HG03039 (cell line): Measurements from ENCODE around the gene MATK.

Source experiments
- ATAC-seq: cut with Tn5 transposase; IDR thresholded peaks from one replicate; pipeline ENCODE4 v1.9.1; 2021; ENCODE audit warnings: mild to moderate bottlenecking, moderate library complexity; ENCODE audit not compliant: unreplicated experiment

The MATK gene

GRCh38 chr19:3792114-3792513 is 5.9 kb upstream of the MATK start:
- ATAC-seq, result no peak

GRCh38 chr19:3790941-3791340 is 4.8 kb upstream of the MATK start:
- ATAC-seq, result no peak

GRCh38 chr19:3790209-3790734 is 4.1 kb upstream of the MATK start:
- no peak for ATAC-seq

GRCh38 chr19:3788996-3789778 is 3.0 kb upstream of the MATK start:
- ATAC-seq, result no peak

- ATAC-seq, result no peak
Observed at GRCh38 chr19:3785451-3785937, 687 bp downstream of the MATK start.

- ATAC-seq, result no peak
Observed at GRCh38 chr19:3784607-3785450, 1.4 kb downstream of the MATK start.

GRCh38 chr19:3783660-3784584 is 2.3 kb downstream of the MATK start:
- ATAC-seq, result no peak

DNA sequence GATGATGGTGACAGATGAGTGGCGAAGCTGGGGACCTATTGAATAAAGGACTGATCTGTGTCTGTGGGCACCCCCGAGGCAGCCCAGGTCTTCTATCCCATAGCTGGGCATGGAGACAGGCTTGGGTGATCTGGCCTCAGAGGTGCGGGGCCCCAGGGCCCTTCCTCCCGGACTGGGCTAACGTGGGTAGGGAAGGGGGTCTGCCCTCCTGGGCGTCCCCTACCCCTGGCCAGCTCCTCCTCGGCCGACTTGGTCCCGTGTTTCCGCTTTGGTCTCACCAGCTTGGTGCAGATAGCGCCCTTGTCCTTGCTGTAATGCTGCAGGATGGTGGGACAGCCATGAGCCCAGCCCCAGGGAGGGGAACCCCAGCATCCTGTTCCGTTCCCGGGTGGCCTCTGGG is 3.3 kb downstream of the MATK start:
- ATAC-seq, result no peak

GRCh38 chr19:3782330-3782729 is 3.9 kb downstream of the MATK start:
- ATAC-seq, result no peak

DNA sequence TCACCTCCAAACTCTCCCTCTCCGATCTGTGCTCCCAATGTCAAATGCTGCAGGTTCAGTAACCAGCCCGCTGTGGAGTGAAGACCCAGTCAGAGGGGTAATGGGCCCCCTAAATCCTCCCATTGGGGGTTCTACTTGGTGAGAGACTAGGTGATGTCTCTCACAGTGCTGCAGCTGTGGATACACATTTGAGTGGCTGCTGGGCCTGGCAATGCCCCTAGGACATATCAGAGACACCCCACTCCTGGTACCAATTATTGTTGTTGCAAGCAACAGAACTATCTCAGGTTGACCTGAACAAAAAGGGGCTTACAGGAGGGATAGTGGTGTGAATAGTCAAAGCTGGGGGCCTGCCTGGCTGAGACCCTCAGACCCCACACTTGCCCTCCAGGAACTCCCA is 4.6 kb downstream of the MATK start:
- ATAC-seq, result no peak

DNA sequence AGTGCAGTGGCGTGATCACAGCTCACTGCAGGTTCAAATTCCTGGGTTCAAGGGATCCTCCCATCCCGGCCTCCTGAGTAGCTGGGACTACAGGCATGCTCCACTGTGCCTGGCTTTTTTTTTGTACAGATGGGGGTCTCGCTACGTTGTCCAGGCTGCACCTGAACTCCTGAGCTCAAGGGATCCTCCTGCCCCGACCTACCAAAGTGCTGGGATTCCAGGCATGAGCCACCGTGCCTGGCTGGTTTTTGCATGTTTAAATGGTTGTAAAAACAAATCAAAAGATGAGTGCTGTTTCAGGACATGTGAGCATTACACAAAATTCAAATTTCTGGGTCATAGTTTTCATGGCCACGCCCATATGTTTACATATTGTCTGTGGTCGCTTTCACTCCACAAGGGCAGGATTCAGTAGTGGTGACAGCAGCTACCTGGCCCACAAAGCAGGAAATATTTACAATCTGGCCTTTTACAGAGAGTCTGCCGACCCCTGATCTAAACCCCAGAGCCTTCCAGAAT is 5.3 kb downstream of the MATK start:
- ATAC-seq, result no peak

GRCh38 chr19:3778899-3779723 is 7.1 kb downstream of the MATK start:
- ATAC-seq, result no peak

DNA sequence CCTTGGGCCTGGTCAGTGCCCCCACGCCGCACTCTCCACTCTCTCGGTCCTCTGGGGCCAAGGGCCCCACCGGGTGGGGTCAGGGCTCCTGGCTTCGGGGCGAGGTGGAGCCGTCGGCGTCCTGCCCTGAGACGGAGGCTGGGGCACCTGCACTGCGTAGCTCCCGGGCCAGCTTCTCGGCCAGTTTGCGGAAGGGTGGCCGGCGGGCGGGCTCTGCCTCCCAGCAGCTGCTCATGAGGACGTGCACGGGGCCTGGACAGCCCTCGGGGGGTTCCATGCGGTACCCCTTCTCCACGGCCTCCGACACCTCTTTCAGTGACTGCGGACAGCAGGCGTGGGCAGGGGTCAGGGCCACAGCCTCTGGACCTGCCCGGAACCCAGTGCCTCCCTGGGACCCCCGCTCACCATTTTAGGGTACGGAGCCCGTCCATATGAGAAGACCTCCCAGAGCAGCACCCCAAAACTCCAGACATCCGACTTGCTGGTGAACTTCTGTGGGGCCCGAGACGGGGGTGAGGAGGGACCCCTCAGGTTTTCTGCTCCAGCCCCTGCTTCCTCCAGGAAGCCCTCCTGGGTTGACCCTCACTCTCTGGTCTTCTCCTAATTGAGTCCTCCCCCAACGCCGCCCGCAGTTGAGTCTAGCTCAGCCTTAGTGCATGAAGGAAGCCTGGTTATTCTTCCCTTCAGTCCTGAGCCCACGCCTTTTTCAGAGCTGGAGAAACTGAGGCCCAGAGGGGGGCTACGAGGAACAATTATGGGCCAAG is 7.9 kb downstream of the MATK start:
- ATAC-seq, result no peak

DNA sequence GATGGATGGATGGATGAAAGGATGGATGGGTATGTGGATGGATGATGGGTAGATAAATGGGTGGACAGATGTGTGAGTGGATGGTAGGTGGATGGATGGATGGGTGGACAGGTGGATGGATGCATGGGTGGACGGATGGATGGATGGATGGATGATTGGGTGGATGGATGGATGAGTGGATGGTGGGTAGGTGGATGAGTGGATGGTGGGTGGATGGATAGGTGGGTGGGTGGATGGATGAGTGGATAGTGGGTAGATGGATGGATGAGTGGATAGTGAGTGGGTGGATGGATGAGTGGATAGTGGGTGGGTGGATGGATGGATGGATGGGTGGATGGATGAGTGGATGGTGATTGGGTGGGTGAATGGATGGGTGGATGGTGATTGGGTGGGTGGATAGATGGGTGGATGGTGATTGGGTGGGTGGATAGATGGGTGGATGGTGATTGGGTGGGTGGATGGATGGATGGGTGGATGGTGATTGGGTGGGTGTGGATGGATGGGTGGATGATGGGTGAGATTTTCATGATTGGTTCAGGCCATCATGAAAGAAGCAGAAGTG is 9.6 kb downstream of the MATK start:
- no peak for ATAC-seq

DNA sequence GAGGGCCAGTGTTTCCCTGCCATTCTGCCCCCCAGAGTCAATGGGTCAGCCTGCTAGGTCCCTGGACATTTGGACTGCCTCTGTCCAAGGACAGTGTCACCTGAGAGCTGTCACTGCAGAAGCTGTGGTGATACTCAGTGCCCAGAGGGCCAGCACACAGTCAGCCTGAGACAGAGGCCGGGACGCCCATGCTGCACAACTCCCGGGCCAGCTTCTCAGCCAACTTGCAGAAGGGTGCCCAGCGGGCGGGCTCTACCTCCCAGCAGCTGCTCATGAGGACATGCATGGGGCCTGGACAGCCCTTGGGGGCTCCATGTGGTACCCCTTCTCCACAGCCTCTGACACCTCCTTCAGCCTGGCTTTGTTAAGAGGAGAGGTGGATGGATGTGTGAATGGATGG is 10.3 kb downstream of the MATK start:
- no peak for ATAC-seq

DNA sequence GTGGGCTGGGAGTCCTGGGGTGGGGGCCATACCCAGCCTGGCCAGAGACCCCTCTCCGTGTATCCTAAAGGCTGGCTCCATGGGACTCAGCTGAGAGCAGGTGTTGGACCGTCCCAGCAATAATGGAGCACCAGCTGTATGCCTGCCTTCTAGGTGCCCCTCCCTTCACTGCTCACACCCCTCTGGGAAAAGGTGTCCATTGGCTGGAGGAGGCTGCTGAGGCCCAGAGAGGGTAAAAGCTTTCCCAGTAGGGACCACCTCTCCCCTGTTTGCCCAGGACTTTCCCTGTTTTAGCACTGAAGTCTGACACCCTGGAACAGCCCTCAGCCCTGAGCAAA is 10.8 kb downstream of the MATK start:
- no peak for ATAC-seq

- ATAC-seq, result no peak
Observed at GRCh38 chr19:3774621-3775373, 11.4 kb downstream of the MATK start.
